ENCODE data around the gene KIF21B.

- TF ChIP-seq EZH2 (IDR thresholded peaks at IDR 0.05; ENCODE audit: borderline replicate concordance, low read depth, low read length, severe bottlenecking) (no peak), CTCF (IDR thresholded peaks at IDR 0.05; ENCODE audit: borderline replicate concordance, extremely low read depth, low read length, poor library complexity, severe bottlenecking) (no peak)
Measured at GRCh38 chr1:200974711-200975110, 48.8 kb downstream of the KIF21B start.

Measured in DND-41 (cell line).